ENCODE data around the gene EIF4H. TPM values are rescaled to one million over a fixed set of nuclear protein-coding genes. Genes with fewer than 3 reads are reported as not detected.
A peak's percentile ranks its signal among the peaks of the same experiment; 100 is the strongest.
"Not testable (repeated sequence)": the region's sequence is repeated elsewhere in the genome, so short reads cannot be mapped to it uniquely, and the experiment has no call there.

The EIF4H gene
- total RNA-seq, 1 experiment from 2014 or later: 459 TPM

- Histone ChIP-seq H3K79me2 (ENCODE audit: low read depth) (no peaks in the 10 kb centered on the region), H3K9me2 (ENCODE audit: insufficient read depth) (no peaks in the 10 kb centered on the region), H3K27me3 (ENCODE audit: insufficient read depth, low read depth) (no peaks in the 10 kb centered on the region), H4K20me1 (ENCODE audit: insufficient read depth) (no peaks in the 10 kb centered on the region), H3K4me2 (no peak overlapping the region), H3K27ac (no peak overlapping the region), H2AFZ (no peak overlapping the region), H3K36me3 (ENCODE audit: low read depth) (no peaks in the 10 kb centered on the region), H3K4me3 (no peak overlapping the region), H3K4me1 (replicated peaks; ENCODE audit: insufficient read depth) (peaks cover 10% of the 10 kb centered on the region), H3F3A (ENCODE audit: insufficient read depth, low read depth) (peaks cover 16% of the 10 kb centered on the region), H3K9me3 (ENCODE audit: insufficient read depth, low read depth) (no peaks in the 10 kb centered on the region)
- DNase-seq: no peak
- ChIA-PET CTCF (interaction anchor here (0.5 to 0.8 kb wide), 6 partner anchors 46 to 785 kb away, joined by 3 to 10 read pairs (median 4); no protein-coding TSS in a partner anchor), POLR2A (ENCODE audit: unreplicated experiment) (no interaction called here)
- BruUV-seq (replicated peaks): no TSS peak
- intact Hi-C loops (cut with micrococcal nuclease; ENCODE audit: unreplicated experiment): loop anchor here (1.0 to 5.0 kb wide), 2 partner anchors 136 to 152 kb away; no protein-coding TSS in a partner anchor
- TF ChIP-seq, protein P1, sequence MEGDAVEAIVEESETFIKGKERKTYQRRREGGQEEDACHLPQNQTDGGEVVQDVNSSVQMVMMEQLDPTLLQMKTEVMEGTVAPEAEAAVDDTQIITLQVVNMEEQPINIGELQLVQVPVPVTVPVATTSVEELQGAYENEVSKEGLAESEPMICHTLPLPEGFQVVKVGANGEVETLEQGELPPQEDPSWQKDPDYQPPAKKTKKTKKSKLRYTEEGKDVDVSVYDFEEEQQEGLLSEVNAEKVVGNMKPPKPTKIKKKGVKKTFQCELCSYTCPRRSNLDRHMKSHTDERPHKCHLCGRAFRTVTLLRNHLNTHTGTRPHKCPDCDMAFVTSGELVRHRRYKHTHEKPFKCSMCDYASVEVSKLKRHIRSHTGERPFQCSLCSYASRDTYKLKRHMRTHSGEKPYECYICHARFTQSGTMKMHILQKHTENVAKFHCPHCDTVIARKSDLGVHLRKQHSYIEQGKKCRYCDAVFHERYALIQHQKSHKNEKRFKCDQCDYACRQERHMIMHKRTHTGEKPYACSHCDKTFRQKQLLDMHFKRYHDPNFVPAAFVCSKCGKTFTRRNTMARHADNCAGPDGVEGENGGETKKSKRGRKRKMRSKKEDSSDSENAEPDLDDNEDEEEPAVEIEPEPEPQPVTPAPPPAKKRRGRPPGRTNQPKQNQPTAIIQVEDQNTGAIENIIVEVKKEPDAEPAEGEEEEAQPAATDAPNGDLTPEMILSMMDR (conservative IDR thresholded peaks at IDR 0.05): no peak
- TF ChIP-seq EZH2 (IDR thresholded peaks at IDR 0.05; ENCODE audit: low read depth): no peak
These were observed 29.9 kb downstream of the EIF4H start for GRCh38 chr7:74203956-74204618.

GRCh38 chr7:74206052-74206451 is 31.9 kb downstream of the EIF4H start:
- CTCF ChIA-PET: interaction anchor here (0.5 to 3.0 kb wide), 9 partner anchors 16 to 403 kb away, joined by 3 to 56 read pairs (median 4); no protein-coding TSS in a partner anchor
- H3K9me2 ChIP-seq (ENCODE audit: insufficient read depth); POLR2A ChIA-PET (ENCODE audit: unreplicated experiment); H3K9me3 ChIP-seq (ENCODE audit: insufficient read depth, low read depth); H3K4me3 ChIP-seq; BruUV-seq (replicated peaks); DNase-seq; H3K36me3 ChIP-seq (ENCODE audit: low read depth); H3K79me2 ChIP-seq (ENCODE audit: low read depth); H2AFZ ChIP-seq; H3K27me3 ChIP-seq (ENCODE audit: insufficient read depth, low read depth); H3K27ac ChIP-seq; H4K20me1 ChIP-seq (ENCODE audit: insufficient read depth): not testable (repeated sequence)
- Histone ChIP-seq H3K4me1 (replicated peaks; ENCODE audit: insufficient read depth) (peaks cover 14% of the 10 kb centered on the region), H3F3A (ENCODE audit: insufficient read depth, low read depth) (peaks cover 14% of the 10 kb centered on the region; the same call in 1 of the 2 replicates), H3K4me2 (peak overlapping the region; percentile 62; the same call in 1 of the 2 replicates)
- intact Hi-C loops (cut with micrococcal nuclease; ENCODE audit: unreplicated experiment): loop anchor here (1.0 to 5.0 kb wide), 3 partner anchors 187 to 339 kb away; no protein-coding TSS in a partner anchor

GRCh38 chr7:74206589-74207120 is 32.5 kb downstream of the EIF4H start:
- H3K9me2 ChIP-seq (ENCODE audit: insufficient read depth): no peaks in the 10 kb centered on the region
- no peaks in the 10 kb centered on the region for H3K36me3 ChIP-seq (ENCODE audit: low read depth)
- peak; percentile 46 to 91 for DNase-seq
- peaks cover 15% of the 10 kb centered on the region; the same call in 1 of the 2 replicates for H3F3A ChIP-seq (ENCODE audit: insufficient read depth, low read depth)
- no peak overlapping the region for H2AFZ ChIP-seq
- H3K4me1 ChIP-seq (replicated peaks; ENCODE audit: insufficient read depth): peaks cover 14% of the 10 kb centered on the region
- no peak overlapping the region for H3K4me3 ChIP-seq
- no peaks in the 10 kb centered on the region for H3K9me3 ChIP-seq (ENCODE audit: insufficient read depth, low read depth)
- no peaks in the 10 kb centered on the region for H3K27me3 ChIP-seq (ENCODE audit: insufficient read depth, low read depth)
- no peaks in the 10 kb centered on the region for H3K79me2 ChIP-seq (ENCODE audit: low read depth)
- CTCF ChIA-PET: interaction anchor here (0.5 to 3.0 kb wide), 10 partner anchors 12 to 225 kb away, joined by 3 to 56 read pairs (median 4); no protein-coding TSS in a partner anchor
- intact Hi-C loops (cut with micrococcal nuclease; ENCODE audit: unreplicated experiment): loop anchor here (1.0 to 5.0 kb wide), 3 partner anchors 187 to 339 kb away; no protein-coding TSS in a partner anchor
- TF ChIP-seq, protein P1 (conservative IDR thresholded peaks at IDR 0.05): peak; percentile 97
- TF ChIP-seq EZH2 (IDR thresholded peaks at IDR 0.05; ENCODE audit: low read depth): no peak
- peak overlapping the region; percentile 62 for H3K4me2 ChIP-seq
- no TSS peak for BruUV-seq (replicated peaks)
- POLR2A ChIA-PET (ENCODE audit: unreplicated experiment): interaction anchor here (0.6 to 0.7 kb wide), 2 partner anchors 74 to 165 kb away, joined by 6 to 15 read pairs; no protein-coding TSS in a partner anchor
- H4K20me1 ChIP-seq (ENCODE audit: insufficient read depth): no peaks in the 10 kb centered on the region
- H3K27ac ChIP-seq: no peak overlapping the region

All from PC-9 (cell line).